ENCODE measurements around the gene VWA5B1.

Gene VWA5B1

GRCh38 chr1:20399606-20400180 lies 109.0 kb downstream of the VWA5B1 start:
- no peak for DNase-seq

GRCh38 chr1:20400341-20401177 lies 109.9 kb downstream of the VWA5B1 start:
- no peak for DNase-seq

GRCh38 chr1:20401405-20402010 lies 110.8 kb downstream of the VWA5B1 start:
- DNase-seq, result no peak

- no peak for DNase-seq
Measured at GRCh38 chr1:20402585-20403422, 112.1 kb downstream of the VWA5B1 start.

DNA sequence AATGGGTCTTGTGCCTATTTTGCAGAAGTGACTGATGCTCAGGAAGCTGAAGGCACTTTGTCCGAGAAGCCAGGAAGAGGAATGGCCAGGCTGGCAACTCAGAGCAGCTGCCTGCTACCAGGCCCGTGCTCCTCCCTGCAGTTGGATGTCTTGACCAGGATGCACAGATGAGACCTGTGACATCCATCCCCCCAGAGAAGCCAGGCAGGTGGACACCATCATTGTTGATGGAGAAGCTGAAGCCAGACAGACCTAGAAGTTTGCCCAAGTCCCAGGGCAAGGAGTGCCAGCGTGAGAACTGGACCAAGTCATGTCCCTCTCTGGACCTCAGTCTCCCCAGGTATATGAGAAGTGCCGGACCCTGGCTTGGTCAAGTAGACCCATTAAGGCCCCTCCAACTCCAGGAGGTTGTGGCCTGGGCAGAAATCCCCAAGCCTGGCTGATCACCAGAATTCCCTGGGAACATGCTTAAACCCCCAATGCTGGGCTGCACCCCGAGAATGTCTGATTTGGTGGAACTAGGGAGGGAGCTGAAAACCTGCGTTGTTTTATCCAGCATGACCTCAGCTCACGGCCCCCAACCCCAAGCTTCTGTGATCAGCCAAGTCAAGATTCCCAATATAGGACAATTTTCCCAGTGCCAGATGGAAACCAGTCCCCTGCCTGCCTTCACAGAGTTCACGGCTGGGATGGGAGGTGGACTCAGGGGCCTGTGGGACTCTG lies 112.9 kb downstream of the VWA5B1 start:
- DNase-seq, result no peak

GRCh38 chr1:20404466-20404865 lies 113.8 kb downstream of the VWA5B1 start:
- no peak for DNase-seq
